HG03571 (cell line): ENCODE results near the gene SARNP.

Experiments used
- ATAC-seq: cut with Tn5 transposase; IDR thresholded peaks from one replicate; pipeline ENCODE4 v1.9.1; 2021; ENCODE audit not compliant: unreplicated experiment

SARNP gene

GRCh38 chr12:55711786-55712553 is 105.6 kb downstream of the SARNP start:
- ATAC-seq, result no peak

GRCh38 chr12:55708695-55709233 is 108.8 kb downstream of the SARNP start:
- ATAC-seq, result no peak

GRCh38 chr12:55707841-55708694 is 109.5 kb downstream of the SARNP start, which contains the start of gene ITGA7:
ITGA7 (minus strand) TSS chr12:55707904; CDS start chr12:55707682, 222 bp downstream.
- no peak for ATAC-seq
